ACC112 (cell line): Measurements from ENCODE around the gene OTOGL.

Experiments used
- H2AFZ ChIP-seq: fragments of 200-600 bp; sonication (generic); one replicate; pipeline ENCODE4 v1.6.0; 2017; ENCODE audit warnings: antibody characterized with exemption, low read length; ENCODE audit not compliant: unreplicated experiment
- H3K27ac ChIP-seq: fragments of 200-600 bp; sonication (generic); 2 replicates; pipeline ENCODE4 v1.5.1; 2014; ENCODE audit warnings: low read depth, mild to moderate bottlenecking, antibody characterized with exemption, low read length, moderate library complexity
- H3K27me3 ChIP-seq: fragments of 200-600 bp; sonication (generic); 2 replicates; pipeline ENCODE4 v1.6.1; 2014; ENCODE audit warnings: mild to moderate bottlenecking, antibody characterized with exemption, low read length, moderate library complexity, mixed read lengths; ENCODE audit not compliant: insufficient read depth
- H3K36me3 ChIP-seq: fragments of 200-600 bp; sonication (generic); 2 replicates; pipeline ENCODE4 v1.6.1; 2016; ENCODE audit warnings: mild to moderate bottlenecking, antibody characterized with exemption, low read length, moderate library complexity, mixed read lengths; ENCODE audit not compliant: insufficient read depth
- H3K4me1 ChIP-seq: fragments of 200-600 bp; sonication (generic); one replicate; pipeline ENCODE4 v1.6.1; 2016; ENCODE audit warnings: low read length, mixed read lengths; ENCODE audit not compliant: insufficient read depth, unreplicated experiment, control insufficient read depth
- H3K4me3 ChIP-seq: fragments of 200-600 bp; sonication (generic); 2 replicates; pipeline ENCODE4 v1.5.1; 2014; ENCODE audit warnings: mild to moderate bottlenecking, low read depth, low read length
- H3K79me2 ChIP-seq: fragments of 200-600 bp; sonication (generic); one replicate; pipeline ENCODE4 v1.6.0; 2016; ENCODE audit warnings: low read length; ENCODE audit not compliant: control insufficient read depth, unreplicated experiment, insufficient read depth

OTOGL gene

GRCh38 chr12:80401191-80401590 lies 301.9 kb downstream of the OTOGL start:
- Histone ChIP-seq H2AFZ (peak overlapping the region; percentile 100), H3K4me3 (peak overlapping the region; percentile 77), H3K27ac (no peak overlapping the region), H3K27me3 (no peaks in the 10 kb centered on the region), H3K79me2 (no peaks in the 10 kb centered on the region), H3K36me3 (no peaks in the 10 kb centered on the region), H3K4me1 (peaks cover 6% of the 10 kb centered on the region)

- H3K36me3 ChIP-seq, result no peaks in the 10 kb centered on the region
- no peak overlapping the region for H3K4me3 ChIP-seq
- no peaks in the 10 kb centered on the region for H3K27me3 ChIP-seq
- no peak overlapping the region for H3K27ac ChIP-seq
- H2AFZ ChIP-seq, result no peak overlapping the region
- H3K79me2 ChIP-seq, result no peaks in the 10 kb centered on the region
- peaks cover 6% of the 10 kb centered on the region for H3K4me1 ChIP-seq
Measured at GRCh38 chr12:80404629-80405028, 305.3 kb downstream of the OTOGL start.

GRCh38 chr12:80406253-80406652 lies 306.9 kb downstream of the OTOGL start:
- Histone ChIP-seq H3K4me1 (peaks cover 1% of the 10 kb centered on the region), H3K36me3 (no peaks in the 10 kb centered on the region), H3K27me3 (no peaks in the 10 kb centered on the region), H3K79me2 (no peaks in the 10 kb centered on the region), H3K27ac (no peak overlapping the region), H2AFZ (no peak overlapping the region), H3K4me3 (no peak overlapping the region)

GRCh38 chr12:80411787-80412186 lies 312.4 kb downstream of the OTOGL start:
- Histone ChIP-seq H3K27ac (no peak overlapping the region), H2AFZ (peak overlapping the region; percentile 61), H3K79me2 (no peaks in the 10 kb centered on the region), H3K4me3 (no peak overlapping the region), H3K27me3 (no peaks in the 10 kb centered on the region), H3K4me1 (no peaks in the 10 kb centered on the region), H3K36me3 (no peaks in the 10 kb centered on the region)

- H3K79me2 ChIP-seq, result no peaks in the 10 kb centered on the region
- H2AFZ ChIP-seq, result no peak overlapping the region
- H3K27me3 ChIP-seq, result no peaks in the 10 kb centered on the region
- no peaks in the 10 kb centered on the region for H3K36me3 ChIP-seq
- H3K4me3 ChIP-seq, result no peak overlapping the region
- no peak overlapping the region for H3K27ac ChIP-seq
- H3K4me1 ChIP-seq, result no peaks in the 10 kb centered on the region
Measured at GRCh38 chr12:80412343-80412953, 313.1 kb downstream of the OTOGL start.

- H3K4me1 ChIP-seq, result no peaks in the 10 kb centered on the region
- no peak overlapping the region for H3K27ac ChIP-seq
- H3K4me3 ChIP-seq, result no peak overlapping the region
- no peak overlapping the region for H2AFZ ChIP-seq
- H3K79me2 ChIP-seq, result no peaks in the 10 kb centered on the region
- H3K27me3 ChIP-seq, result no peaks in the 10 kb centered on the region
- no peaks in the 10 kb centered on the region for H3K36me3 ChIP-seq
Measured at GRCh38 chr12:80413462-80413861, 314.1 kb downstream of the OTOGL start.

- no peaks in the 10 kb centered on the region for H3K27me3 ChIP-seq
- H3K79me2 ChIP-seq, result no peaks in the 10 kb centered on the region
- no peak overlapping the region for H2AFZ ChIP-seq
- H3K27ac ChIP-seq, result no peak overlapping the region
- H3K36me3 ChIP-seq, result no peaks in the 10 kb centered on the region
- no peaks in the 10 kb centered on the region for H3K4me1 ChIP-seq
- H3K4me3 ChIP-seq, result no peak overlapping the region
Measured at GRCh38 chr12:80415466-80415865, 316.1 kb downstream of the OTOGL start.

GRCh38 chr12:80419644-80420043 lies 320.3 kb downstream of the OTOGL start:
- Histone ChIP-seq H3K79me2 (no peaks in the 10 kb centered on the region), H3K27ac (no peak overlapping the region), H3K4me3 (no peak overlapping the region), H3K36me3 (no peaks in the 10 kb centered on the region), H2AFZ (peak overlapping the region; percentile 33), H3K4me1 (peaks cover 5% of the 10 kb centered on the region), H3K27me3 (no peaks in the 10 kb centered on the region)

GRCh38 chr12:80420075-80420474 lies 320.7 kb downstream of the OTOGL start:
- no peak overlapping the region for H3K27ac ChIP-seq
- H2AFZ ChIP-seq, result peak overlapping the region; percentile 33
- H3K36me3 ChIP-seq, result no peaks in the 10 kb centered on the region
- no peak overlapping the region for H3K4me3 ChIP-seq
- H3K4me1 ChIP-seq, result peaks cover 5% of the 10 kb centered on the region
- H3K27me3 ChIP-seq, result no peaks in the 10 kb centered on the region
- H3K79me2 ChIP-seq, result no peaks in the 10 kb centered on the region

- Histone ChIP-seq H3K4me1 (peaks cover 5% of the 10 kb centered on the region), H3K27ac (no peak overlapping the region), H3K27me3 (no peaks in the 10 kb centered on the region), H2AFZ (peak overlapping the region; percentile 49), H3K36me3 (no peaks in the 10 kb centered on the region), H3K4me3 (no peak overlapping the region), H3K79me2 (no peaks in the 10 kb centered on the region)
Measured at GRCh38 chr12:80422550-80422949, 323.2 kb downstream of the OTOGL start.
